H1 (cell line): Measurements from ENCODE around the gene MBP. TPM values are rescaled to one million over a fixed set of nuclear protein-coding genes. Genes with fewer than 3 reads are reported as not detected.

Experiments
- FOSL1 ChIP-seq: IDR thresholded peaks from 2 replicates; pipeline ENCODE4 v1.6.1; 2011; ENCODE audit warnings: mild to moderate bottlenecking, low read depth, low read length, moderate library complexity; ENCODE audit not compliant: insufficient read depth
- HDAC2 ChIP-seq, 2 experiments: fragments of 300-600 bp in 1 of 2; sonication (generic) in 1 of 2; IDR thresholded peaks; 2 replicates each; pipeline ENCODE4 v1.6.1; 2011 to 2012; ENCODE audit warnings: low read depth in 2 of 2, low read length in 2 of 2, mild to moderate bottlenecking in 2 of 2, moderate library complexity in 2 of 2, borderline replicate concordance in 1 of 2, inconsistent platforms in 1 of 2
- HDAC6 ChIP-seq: IDR thresholded peaks from one replicate; pipeline ENCODE4 v1.7.1; 2012; ENCODE audit warnings: low read depth, mild to moderate bottlenecking, inconsistent platforms, low read length, moderate library complexity
- RNF2 ChIP-seq: fragments of 200-900, 300-1000 bp; sonication (generic); IDR thresholded peaks from 2 replicates; pipeline ENCODE4 v1.7.1; 2016; ENCODE audit warnings: borderline replicate concordance, low read depth, mild to moderate bottlenecking, antibody characterized with exemption, low read length; ENCODE audit not compliant: poor library complexity, severe bottlenecking; ENCODE audit errors: missing control alignments
- RXRA ChIP-seq: IDR thresholded peaks from 2 replicates; pipeline ENCODE4 v1.6.1; 2011; ENCODE audit warnings: low read depth, mild to moderate bottlenecking, low read length, moderate library complexity; ENCODE audit not compliant: insufficient read depth
- SAP30 ChIP-seq: fragments of 300-600 bp; sonication (generic); IDR thresholded peaks from 2 replicates; pipeline ENCODE4 v1.7.1; 2012; ENCODE audit warnings: low read length, moderate library complexity, mild to moderate bottlenecking, inconsistent platforms; ENCODE audit not compliant: insufficient read depth, insufficient replicate concordance
- polyA plus RNA-seq, 7 experiments: library from polyadenylated mRNA; depleted of rRNA in 3 of 7; stranded (reverse) in 5 of 7; unstranded in 2 of 7; fragments of >200 nt in 5 of 7; fragments of 200-250 nt in 2 of 7; gene quantifications; 1 replicate in 5 of 7; 2 replicates in 1 of 7; 4 replicates in 1 of 7; pipeline versions ENCODE4 v1.2.1 to v1.2.3, GENCODE V29; 2011 to 2013; ENCODE audit warnings: missing spikeins in 2 of 7, mixed read lengths in 2 of 7
- total RNA-seq: library from RNA; stranded (reverse); fragmentation: NEBNext Ultra II Directional; extraction: Animal tissue kit (Norgen Biotek cat#: 25700); gene quantifications from 2 replicates; pipeline ENCODE4 v1.2.1, GENCODE V29; 2021
- TF ChIP-seq, protein P1 (sequence below): fragments of 300-600 bp; sonication (generic); IDR thresholded peaks from 2 replicates; pipeline ENCODE4 v1.7.1; 2012; ENCODE audit warnings: low read length, moderate library complexity, mild to moderate bottlenecking, inconsistent platforms; ENCODE audit not compliant: insufficient replicate concordance
- TF ChIP-seq, protein P2 (sequence below): IDR thresholded peaks from 2 replicates; pipeline ENCODE4 v1.6.1; 2011; ENCODE audit warnings: low read depth, mild to moderate bottlenecking, low read length; ENCODE audit not compliant: insufficient read depth

The MBP gene
- total and polyA plus RNA-seq, 2 of the 8 experiments (the other 6 are each of a cell fraction or from before 2014, with no cell fraction given) = 7.7 to 19.2 TPM

DNA sequence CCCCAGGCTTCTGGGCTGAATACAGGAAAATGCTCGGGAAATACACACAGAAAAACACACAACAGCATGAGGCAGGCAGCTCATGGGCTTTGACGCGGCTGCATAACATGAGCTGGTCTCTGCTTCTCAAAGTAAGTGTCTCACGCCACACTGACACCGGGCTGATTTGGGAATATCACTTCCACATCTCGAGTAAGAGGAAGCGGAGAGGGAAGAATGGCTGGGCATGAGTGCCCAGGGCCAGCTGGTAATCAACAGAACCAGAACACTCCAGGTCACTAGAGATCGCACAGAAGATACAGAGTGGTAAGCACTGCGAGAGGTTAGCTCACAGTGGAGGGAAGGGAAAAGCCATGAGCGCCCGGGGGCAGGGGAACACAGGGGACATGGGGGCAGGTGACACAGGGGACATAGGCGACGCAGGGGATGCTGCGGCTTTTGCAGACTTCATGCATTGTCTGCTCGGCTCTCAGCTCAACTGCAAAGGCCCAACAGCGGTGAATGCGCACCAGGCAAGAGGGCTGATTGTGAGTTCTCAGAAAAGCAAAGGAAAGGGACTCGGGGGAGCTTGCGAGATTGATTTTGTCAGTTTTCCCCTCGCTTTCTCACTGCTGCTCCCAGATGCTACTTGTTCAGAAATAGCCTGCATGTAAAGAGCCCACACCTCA, 141.4 kb downstream of the MBP start (continued):
- TF ChIP-seq, protein P1, sequence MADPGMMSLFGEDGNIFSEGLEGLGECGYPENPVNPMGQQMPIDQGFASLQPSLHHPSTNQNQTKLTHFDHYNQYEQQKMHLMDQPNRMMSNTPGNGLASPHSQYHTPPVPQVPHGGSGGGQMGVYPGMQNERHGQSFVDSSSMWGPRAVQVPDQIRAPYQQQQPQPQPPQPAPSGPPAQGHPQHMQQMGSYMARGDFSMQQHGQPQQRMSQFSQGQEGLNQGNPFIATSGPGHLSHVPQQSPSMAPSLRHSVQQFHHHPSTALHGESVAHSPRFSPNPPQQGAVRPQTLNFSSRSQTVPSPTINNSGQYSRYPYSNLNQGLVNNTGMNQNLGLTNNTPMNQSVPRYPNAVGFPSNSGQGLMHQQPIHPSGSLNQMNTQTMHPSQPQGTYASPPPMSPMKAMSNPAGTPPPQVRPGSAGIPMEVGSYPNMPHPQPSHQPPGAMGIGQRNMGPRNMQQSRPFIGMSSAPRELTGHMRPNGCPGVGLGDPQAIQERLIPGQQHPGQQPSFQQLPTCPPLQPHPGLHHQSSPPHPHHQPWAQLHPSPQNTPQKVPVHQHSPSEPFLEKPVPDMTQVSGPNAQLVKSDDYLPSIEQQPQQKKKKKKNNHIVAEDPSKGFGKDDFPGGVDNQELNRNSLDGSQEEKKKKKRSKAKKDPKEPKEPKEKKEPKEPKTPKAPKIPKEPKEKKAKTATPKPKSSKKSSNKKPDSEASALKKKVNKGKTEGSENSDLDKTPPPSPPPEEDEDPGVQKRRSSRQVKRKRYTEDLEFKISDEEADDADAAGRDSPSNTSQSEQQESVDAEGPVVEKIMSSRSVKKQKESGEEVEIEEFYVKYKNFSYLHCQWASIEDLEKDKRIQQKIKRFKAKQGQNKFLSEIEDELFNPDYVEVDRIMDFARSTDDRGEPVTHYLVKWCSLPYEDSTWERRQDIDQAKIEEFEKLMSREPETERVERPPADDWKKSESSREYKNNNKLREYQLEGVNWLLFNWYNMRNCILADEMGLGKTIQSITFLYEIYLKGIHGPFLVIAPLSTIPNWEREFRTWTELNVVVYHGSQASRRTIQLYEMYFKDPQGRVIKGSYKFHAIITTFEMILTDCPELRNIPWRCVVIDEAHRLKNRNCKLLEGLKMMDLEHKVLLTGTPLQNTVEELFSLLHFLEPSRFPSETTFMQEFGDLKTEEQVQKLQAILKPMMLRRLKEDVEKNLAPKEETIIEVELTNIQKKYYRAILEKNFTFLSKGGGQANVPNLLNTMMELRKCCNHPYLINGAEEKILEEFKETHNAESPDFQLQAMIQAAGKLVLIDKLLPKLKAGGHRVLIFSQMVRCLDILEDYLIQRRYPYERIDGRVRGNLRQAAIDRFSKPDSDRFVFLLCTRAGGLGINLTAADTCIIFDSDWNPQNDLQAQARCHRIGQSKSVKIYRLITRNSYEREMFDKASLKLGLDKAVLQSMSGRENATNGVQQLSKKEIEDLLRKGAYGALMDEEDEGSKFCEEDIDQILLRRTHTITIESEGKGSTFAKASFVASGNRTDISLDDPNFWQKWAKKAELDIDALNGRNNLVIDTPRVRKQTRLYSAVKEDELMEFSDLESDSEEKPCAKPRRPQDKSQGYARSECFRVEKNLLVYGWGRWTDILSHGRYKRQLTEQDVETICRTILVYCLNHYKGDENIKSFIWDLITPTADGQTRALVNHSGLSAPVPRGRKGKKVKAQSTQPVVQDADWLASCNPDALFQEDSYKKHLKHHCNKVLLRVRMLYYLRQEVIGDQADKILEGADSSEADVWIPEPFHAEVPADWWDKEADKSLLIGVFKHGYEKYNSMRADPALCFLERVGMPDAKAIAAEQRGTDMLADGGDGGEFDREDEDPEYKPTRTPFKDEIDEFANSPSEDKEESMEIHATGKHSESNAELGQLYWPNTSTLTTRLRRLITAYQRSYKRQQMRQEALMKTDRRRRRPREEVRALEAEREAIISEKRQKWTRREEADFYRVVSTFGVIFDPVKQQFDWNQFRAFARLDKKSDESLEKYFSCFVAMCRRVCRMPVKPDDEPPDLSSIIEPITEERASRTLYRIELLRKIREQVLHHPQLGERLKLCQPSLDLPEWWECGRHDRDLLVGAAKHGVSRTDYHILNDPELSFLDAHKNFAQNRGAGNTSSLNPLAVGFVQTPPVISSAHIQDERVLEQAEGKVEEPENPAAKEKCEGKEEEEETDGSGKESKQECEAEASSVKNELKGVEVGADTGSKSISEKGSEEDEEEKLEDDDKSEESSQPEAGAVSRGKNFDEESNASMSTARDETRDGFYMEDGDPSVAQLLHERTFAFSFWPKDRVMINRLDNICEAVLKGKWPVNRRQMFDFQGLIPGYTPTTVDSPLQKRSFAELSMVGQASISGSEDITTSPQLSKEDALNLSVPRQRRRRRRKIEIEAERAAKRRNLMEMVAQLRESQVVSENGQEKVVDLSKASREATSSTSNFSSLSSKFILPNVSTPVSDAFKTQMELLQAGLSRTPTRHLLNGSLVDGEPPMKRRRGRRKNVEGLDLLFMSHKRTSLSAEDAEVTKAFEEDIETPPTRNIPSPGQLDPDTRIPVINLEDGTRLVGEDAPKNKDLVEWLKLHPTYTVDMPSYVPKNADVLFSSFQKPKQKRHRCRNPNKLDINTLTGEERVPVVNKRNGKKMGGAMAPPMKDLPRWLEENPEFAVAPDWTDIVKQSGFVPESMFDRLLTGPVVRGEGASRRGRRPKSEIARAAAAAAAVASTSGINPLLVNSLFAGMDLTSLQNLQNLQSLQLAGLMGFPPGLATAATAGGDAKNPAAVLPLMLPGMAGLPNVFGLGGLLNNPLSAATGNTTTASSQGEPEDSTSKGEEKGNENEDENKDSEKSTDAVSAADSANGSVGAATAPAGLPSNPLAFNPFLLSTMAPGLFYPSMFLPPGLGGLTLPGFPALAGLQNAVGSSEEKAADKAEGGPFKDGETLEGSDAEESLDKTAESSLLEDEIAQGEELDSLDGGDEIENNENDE = no peak
- TF ChIP-seq RNF2 = no peak
- no peak for TF ChIP-seq SAP30
- TF ChIP-seq HDAC2 (IDR thresholded peaks at IDR 0.05; ENCODE audit: borderline replicate concordance in 1 of 2, low read depth in 2 of 2, low read length in 2 of 2) = no peak
- TF ChIP-seq, protein P2, sequence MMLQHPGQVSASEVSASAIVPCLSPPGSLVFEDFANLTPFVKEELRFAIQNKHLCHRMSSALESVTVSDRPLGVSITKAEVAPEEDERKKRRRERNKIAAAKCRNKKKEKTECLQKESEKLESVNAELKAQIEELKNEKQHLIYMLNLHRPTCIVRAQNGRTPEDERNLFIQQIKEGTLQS = no peak
- TF ChIP-seq RXRA = no peak
- no peak for TF ChIP-seq HDAC6
- no peak for TF ChIP-seq FOSL1
